Left hindlimb (tissue), 1 donor: ENCODE results near the gene TIGD1.
A peak's percentile ranks its signal among the peaks of the same experiment; 100 is the strongest.
"Not testable (repeated sequence)": the region's sequence is repeated elsewhere in the genome, so short reads cannot be mapped to it uniquely, and the experiment has no call there.

Experiments
- DNase-seq: peaks from one replicate; pipeline ENCODE4 v3.0.0-alpha.2; 2018

The TIGD1 gene

DNA sequence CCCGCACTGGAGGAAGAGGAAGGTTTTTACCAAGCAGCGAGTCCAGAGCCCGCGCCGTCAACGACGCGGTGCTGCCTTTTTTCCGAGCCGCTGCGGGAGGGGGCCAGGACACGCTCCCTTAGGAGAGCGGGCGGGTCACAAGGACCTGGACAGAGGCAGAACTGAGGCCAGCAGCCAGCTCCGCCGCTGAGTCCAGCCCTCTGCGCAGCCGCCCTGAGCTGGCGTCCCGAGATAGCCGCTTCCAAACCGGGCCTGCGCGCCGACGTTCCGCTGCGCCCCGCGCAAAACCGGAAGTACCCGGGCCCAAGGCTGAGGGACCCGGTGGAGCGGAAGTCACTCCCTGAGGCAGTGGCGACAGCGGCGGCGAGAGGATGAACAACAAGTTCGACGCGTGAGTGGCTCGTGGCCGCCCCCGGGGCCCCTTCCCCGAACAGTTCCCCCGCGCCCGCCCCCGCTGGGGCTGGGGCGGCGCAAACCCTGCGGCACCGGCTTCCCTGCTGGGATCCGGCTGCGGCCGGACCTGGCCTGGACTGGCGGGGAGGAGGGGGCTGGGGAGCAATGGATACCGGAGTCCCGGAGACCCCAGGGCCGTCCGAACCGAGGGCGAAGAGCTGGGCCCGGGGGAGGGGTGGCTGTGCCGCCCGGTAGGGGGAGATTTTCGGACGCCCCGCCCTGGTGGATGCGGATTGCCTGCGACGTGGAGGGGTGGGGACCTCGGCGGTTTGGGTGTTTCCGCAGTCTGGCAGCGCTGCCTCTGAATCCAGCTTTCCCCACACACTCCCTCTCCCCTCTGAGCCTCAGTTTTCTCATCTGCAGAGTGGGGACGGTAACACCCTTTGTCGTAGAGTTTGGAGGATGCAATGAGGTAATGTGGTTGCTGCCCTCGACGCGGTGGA is at the start of gene TIGD1, which contains the start of gene EIF4E2:
Gene TIGD1, minus strand, starts transcription at position 204 of the 896 bp plus-strand sequence. CDS start 675 bp downstream, outside the sequence.
Gene EIF4E2, plus strand, starts transcription at position 336 of the 896 bp plus-strand sequence. Its CDS starts 36 bp downstream, at position 372.
- DNase-seq, result peak; percentile 96

DNA sequence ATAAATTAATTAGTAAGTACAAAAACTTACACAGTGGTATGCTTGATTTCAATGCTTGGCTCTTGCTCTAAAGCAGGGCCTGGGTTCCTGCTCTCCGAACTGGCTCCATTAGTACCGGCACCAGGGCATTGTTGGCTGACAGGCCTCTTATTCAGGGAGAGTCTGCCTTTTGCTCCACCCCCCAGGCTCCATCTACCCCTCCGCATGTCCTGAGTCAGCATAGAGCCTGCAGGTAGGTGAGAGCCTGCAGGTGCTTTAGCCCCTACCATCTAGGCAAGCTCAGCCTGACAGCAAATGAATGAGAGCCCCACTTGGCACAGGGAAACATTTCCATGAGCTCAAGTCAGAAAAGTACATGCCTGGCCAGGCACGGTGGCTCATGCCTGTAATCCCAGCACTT is 47.9 kb upstream of the TIGD1 start:
- DNase-seq, result no peak

DNA sequence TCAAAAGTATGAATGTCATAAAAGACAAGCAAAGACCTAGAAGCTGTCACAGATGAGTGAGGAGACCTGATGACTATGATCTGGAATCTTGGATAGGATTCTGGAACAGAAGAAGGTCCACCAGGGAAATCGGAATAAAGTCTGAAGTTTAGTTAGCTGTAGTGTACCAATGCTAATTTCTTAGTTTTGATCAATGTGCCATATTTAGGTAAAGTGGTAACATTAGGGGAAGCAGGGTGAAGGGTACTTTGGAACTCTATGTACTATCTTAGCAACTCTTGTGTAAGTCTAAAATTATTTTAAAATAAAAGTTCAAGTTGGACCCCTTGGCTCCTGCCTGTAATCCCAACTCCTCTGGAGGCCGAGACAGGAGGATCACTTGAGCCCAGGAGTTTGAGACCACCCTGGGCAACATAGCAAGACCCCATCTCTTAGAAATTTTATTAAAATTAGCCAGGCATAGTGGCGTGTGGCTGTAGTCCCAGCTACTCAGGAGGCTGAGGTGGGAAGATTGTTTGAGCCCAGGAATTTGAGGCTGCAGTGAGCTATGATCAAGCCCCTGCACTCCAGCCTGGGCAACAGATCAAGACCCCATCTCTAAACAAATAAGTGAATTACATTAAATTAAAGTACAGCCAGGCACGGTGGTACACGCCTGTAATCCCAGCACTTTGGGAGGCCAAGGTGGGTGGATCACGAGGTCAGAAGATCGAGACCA is 47.2 kb upstream of the TIGD1 start:
- no peak for DNase-seq

DNA sequence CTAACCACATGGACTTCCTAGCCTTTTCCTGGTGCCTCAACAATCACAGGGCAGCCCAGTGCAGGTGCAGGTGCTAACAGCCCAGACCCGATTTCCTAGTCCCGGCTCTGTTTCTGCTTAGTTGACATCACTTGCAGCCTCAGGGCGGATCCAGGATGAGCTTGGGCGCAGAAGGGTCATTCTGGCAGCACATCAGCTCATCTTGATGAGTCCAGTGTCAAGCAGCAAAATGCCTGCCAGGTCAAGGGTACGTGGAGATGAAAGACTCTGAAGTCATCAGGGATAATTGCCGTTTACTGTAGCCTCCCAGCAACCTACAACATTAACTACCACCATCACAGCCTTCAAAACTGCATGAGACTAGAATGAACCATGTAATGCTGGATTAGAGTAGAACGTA is 43.6 kb upstream of the TIGD1 start:
- no peak for DNase-seq

DNA sequence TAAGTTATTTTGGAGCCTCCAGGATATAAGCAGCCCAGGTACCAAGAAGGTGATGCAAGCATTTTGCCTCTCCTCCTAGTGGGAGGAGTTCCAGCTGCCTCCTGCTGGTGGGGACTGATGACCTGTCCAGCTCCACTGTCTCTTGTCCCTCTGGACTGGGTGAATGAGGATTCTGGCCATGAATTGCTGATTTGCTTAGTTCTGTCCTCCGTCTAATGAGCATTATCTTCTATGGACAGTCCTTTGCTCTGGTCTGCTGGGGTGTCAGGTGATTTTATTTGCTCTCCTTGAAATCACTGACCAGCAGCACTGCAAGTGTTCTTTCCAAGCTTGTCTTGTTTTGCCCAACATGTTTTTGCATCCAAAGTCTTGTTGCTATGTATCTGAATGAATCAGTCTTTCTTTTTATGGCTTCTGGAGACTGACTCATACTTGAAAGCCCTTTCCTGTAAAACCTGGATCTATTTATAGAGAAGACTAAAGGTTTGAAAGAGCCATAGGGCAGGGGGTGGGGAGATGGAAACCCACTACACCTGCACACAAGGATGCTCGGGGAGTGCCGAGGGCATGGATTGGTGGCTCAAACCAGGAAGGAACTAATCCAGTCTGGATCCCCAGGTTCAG is 42.5 kb upstream of the TIGD1 start:
- no peak for DNase-seq

DNA sequence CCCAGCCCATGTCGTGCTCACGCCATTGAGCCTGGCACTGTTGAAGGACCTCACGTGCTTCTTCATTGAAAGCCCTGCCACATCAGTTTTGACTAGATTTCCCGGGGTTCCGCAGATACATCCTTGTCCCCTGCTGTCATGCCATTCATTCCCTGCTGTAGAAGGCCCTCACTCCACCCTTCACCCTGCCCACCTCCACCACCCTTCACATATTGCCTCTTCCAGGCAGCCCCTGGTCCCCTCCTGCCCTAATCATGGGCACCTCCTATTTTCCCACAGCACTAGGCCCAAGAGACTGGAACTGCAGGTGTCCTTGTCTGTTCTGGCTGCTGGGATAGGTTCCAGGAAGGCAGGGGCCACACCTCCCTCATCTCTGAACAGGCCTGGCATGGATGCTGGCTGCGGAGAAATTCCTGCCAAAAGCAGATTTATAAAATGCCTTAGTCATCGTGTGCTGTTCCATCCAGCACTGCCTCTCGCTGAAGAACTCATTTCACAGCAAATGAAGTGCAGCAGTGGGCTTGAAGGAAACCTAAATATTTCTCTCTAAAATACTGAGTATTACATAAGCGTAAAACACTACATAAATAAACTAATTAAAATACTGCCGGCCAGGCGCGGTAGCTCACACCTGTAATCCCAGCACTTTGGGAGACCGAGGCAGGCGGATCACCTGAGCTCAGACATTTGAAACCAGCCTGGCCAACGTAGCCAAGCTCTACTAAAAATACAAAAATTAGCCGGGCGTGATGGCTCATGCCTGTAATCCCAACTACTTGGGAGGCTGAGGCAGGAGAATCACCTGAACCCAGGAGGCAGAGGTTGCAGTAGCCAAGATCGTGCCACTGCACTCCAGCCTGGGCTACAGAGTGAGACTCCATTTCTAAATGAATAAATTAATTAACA is 38.6 kb upstream of the TIGD1 start:
- DNase-seq, result peak; percentile 74

DNA sequence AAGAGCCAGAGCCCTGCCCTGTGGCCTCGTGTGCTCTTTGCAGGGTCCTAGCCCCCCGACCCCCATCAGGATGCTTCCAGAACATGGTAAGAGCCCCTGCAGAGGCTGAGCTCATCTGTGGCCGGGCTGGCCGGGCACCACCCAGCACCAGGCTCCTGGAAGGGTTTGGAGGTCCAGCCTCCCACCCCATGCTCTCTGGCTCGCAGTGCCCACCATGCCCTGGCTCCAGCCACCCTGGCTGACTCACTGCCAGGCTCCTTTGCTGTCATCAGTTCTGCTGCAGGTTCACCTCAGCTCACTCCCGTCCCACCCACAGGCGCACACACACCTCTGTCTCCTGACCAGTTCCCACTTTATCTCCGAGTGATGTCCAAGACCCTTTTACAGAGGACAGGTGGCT is 37.7 kb upstream of the TIGD1 start:
- no peak for DNase-seq

DNA sequence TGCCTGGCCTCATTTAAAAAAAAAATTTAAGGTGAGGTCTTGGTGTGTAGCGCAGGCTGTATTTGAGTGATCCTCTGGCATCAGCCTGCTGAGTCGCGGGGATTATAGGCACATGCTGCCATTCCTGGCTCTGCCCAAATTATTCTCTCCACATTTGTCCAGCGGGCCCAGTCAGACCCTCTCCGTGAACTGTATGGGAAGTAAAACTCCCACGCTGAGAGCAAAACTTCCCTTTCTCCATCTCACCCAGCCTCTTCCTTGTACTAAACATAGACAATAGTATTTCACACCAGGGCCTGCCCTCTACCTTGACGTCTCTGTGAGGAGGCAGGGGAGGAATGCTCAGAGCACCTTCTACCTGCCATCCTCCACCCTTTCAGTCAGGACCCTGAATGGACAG is 37.2 kb upstream of the TIGD1 start:
- no peak for DNase-seq

DNA sequence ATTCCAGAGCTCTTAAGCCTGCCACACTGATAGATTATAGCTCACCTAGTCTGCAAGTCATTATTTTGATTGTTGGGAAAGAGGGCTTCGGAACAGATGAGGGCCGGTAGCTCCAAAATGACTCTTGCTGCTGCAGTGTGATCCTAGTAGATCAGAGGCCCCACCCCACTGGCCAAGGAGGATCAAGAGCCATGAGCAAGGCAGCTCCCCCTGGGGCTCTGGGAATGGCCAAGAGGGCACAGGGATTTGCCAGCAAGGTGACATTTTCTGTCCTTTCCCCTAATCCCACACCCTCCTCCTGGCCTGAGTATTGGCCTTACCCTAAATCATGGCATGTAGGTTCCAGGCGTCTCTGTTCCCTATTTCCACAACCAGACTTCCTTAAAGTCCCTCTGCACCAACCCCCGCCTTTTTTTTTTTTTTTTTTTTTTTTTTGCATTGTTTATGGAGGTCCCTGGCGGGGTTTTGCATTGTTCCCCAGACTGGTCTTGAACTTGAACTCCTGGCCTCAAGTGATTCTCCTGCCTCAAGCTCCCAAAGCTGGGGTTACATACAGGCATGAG is 36.7 kb upstream of the TIGD1 start:
- no peak for DNase-seq

DNA sequence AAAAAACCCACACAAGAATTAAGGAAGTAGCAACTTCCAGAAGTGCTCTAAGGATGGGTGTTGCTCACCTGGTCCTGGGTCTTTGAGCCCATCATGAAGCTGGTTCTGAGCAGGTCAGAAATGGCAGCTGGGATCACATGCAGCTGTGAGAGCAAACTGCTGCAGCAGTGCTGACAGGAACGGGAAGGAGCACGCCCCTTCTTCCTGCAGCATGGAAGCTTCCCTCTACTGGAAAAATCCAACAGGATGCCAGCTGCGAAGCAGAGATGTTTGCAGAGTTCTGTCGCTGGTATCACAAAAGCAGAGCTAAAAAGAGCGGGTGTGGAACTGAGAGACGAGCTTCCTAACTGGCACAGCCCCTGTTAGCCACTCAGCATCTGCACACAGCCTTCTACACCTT is 33.9 kb upstream of the TIGD1 start:
- DNase-seq, result no peak

DNA sequence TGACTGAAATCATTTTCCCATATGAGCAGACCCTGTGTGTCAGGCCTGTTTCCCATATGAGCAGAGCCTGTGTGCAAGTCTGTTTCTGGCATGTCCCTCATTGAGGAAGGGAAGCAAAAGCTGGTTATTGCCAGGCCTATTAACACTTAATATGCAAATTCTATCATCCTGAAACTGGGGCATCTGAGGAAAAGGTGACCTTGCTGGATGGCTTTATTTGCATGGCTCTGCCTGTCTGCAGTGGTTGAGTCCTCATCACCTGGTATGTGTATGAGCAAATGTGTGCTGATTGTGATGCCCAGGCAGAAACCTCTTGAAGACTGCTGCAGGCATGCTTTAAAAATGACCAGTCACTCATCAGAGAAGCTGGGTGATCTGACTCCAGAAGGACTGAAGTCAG is 31.4 kb upstream of the TIGD1 start:
- no peak for DNase-seq

DNA sequence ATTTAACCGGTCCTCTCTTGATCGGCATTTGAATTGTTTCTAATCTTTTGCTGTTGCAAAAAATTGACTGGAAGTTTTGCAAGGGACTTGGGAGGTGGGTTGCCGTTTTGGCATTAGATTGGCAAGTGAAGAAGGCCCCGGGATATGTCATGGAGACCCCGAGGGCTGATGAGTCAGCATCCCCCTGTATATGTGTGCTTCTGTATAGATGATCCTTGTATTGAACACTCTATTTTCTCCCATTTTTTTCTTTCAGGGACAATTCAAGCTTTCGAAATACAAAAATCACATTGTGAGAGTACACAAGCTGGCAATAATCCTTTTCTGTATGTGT is 30.3 kb upstream of the TIGD1 start:
- no peak for DNase-seq

DNA sequence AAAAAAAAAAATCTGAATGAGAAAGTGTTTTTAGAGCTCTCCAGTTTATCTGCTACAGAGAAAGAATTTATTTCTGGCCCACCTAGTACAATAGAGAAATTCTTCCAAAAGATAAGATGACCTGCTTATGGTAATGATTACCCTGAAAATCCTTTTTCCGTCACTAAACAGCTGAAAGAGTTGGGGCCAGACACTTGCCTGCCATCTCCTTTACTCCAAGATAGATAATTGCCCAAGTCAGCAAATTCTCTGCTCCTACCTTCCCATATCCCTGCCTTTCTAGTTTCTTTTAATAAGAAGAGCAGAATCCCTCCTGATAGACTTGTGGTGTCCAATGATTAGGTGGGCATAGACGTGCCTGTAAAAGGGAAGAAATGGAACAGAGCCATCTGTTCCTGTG is 28.3 kb upstream of the TIGD1 start:
- no peak for DNase-seq

DNA sequence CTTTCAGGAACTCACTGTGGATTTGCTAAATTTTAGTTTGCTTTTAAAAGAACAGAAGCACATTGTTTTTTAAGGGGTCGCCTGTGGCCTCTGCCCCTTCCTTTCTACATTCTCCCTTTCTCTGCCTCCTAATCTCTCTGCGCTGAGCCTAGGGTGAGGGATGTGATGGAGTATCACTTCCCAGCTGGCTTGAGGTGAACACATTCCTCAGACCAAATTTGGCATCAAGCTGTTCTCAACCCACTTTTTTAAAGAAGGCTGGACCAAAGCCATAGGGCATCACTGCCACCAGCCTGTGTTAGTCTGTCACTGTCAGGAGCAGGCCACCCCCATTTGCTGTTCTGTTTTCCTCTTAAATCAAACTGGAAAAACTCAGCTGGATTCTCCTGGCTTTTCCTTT is 27.5 kb upstream of the TIGD1 start:
- DNase-seq, result no peak

DNA sequence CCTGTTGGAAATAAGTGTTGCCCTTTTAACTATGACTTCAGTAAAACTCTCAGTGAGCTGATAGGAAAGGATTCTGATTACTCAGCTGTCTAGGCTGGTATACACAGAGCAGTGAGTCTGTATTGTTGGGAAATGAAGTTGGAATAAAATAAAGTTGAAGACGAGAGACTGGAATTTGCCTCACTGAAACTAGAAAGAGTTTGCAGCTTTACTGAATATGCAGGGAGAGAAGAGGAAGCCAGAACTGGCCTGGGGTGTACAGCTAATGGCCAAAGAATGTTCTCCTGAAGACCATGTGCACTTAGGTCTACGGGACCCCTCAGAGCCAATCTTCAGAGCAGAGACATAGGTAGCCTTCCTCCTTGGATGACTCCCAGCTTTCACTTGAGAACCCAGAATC is 26.6 kb upstream of the TIGD1 start:
- DNase-seq, result no peak

DNA sequence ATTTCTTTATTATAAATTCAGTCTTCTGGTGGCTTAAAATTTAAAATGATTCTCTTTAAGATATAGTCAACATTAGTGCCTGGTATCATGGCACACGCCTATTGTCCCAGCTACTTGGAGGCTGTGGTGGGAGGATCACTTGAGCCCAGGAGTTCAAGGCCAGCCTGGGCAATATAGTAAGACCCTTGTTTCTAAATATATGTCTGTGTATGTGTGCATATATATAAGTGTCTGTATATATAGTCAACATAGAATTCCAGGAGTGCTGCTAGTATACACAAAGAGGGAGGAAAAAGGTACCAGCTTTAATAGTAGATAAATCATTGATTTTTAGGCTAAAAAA is 25.0 kb upstream of the TIGD1 start:
- no peak for DNase-seq

DNA sequence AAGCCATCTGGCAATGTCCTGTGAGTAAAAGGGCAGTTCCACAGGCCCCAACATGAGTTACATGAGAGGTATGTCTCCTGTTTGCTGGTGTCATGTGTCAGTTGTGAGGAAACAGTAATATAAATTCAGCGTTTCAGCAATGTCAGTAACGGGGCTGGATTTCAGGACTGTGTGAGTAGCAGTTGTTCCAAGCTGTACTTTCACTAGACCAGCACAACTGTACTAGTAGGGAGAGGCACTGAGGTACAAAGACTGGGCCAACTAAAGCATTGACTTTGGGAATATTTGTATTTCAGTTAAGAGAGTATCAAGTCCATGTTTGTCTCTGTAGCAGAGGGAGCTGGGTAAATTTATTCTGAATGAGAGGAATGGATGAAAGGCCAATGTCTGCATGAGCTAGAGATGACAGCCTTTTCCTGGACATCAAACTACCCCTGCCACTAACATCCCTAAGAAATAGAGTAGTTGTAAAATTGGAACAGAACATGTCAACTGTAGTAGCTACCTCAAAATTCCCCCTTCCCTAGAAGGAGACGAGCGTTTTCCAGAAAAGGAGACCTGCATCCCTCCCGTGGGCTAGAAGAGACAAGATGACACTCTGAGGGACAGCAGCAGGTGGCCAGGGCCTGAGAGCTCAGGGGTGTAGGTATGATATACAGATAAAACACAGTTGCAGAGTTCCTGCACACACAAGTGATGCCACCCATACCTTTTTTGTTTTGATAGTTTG is 24.5 kb upstream of the TIGD1 start:
- no peak for DNase-seq

DNA sequence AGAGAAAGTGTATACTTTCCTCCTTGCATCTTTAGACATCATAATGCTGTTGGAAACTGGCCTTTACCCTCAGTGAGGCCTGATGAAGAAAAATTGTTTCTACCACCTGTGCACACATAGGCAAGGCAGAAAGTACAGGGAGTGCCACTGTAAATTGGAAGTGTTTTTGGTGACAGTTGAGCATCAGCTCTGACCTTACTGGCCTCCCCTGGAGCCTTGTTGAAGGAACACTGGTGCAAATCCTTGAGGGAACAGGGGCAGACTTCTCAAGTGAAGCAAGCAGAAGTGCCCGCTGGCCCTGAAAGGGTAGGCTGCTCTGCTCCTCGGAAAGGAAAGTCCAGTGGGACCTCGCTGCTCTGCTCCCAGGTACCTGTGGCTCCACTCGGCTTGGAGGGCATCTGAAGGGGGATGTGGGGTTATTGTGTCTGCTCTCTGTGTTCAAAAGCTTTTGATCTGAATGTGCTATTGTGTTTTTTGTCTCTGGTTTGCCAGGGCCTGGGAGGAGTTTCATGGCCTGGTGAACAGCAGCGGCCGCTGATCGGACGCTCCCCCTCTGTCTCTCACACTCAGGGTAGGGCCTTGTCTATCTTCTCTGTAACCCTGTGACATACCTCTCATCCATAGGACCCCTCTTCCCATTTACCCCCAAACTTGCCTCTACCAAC is 23.5 kb upstream of the TIGD1 start:
- DNase-seq, result no peak

DNA sequence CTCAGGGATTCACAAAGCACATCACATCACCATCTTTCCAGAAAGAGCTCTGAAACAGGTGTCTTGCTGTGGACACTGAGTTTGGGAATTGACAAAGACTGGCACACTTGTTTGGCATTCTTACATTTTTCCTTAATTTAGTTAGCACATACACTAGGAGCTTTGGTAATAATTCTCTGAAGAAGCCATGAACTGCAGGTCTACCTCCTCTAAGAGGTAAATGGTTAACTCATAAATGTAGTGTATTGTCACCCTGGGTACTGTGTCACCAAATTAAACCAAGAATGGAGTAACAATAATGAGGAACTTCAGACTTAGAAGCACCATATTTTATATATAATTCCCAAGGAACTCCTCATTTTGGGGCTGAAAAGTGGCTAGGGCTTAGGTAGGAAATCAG is 22.7 kb upstream of the TIGD1 start:
- no peak for DNase-seq

DNA sequence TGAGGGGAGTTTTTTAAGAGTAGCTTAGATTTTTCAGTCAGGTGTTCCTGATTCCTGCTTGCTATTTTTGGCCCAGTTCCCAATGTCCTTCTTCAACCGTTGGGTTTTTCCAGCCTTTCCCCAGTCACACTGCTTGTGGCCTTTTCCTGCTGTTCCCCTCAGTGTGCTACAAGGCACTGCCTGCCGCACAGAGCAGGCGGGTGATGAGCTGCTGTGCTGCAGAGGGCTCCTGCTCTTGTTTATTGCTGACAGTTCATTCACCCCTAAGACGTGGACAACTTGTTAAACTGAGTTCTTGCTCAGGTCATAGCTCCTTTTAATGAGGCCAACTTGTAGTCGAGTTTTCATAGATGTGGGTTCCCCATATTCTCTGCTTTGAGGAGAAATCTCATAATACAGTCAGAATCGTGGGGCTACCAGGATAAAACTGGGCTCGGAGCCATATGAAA is 20.7 kb upstream of the TIGD1 start:
- no peak for DNase-seq

DNA sequence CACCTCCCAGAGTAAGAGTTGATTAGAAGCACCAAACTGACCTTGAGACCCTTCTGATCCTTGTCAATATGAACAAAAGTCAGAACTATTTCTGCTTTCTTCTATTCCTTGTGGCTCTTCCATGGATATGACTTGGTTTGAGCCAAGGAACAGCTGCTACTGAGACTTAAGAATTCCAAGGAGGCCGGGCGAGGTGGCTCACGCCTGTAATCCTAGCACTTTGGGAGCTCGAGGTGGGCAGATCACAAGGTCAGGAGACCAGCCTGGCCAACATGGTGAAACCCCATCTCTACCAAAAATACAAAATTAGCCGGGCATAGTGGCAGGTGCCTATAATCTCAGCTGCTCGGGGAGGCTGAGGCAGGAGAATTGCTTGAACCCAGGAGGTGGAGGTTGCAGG is 20.1 kb upstream of the TIGD1 start:
- DNase-seq, result not testable (repeated sequence)
